Breast epithelium (tissue), 4 donors: ENCODE results near the gene WWTR1. TPM values are rescaled to one million over a fixed set of nuclear protein-coding genes. Genes with fewer than 3 reads are reported as not detected.
A peak's percentile ranks its signal among the peaks of the same experiment; 100 is the strongest.

Experiments
- DNase-seq, 2 donors: peaks; one replicate each; pipeline ENCODE4 v3.0.0-alpha.2; 2019; ENCODE audit warnings: low spot score in 2 of 2
- H3K27ac ChIP-seq, 2 donors: fragments of 200-600 bp; sonication (generic) in 1 of 2; one replicate each; pipeline ENCODE4 v1.5.1; 2016 to 2019; ENCODE audit warnings: mild to moderate bottlenecking in 1 of 2
- H3K27me3 ChIP-seq, 2 donors: fragments of 200-600 bp; sonication (generic) in 1 of 2; one replicate each; pipeline versions ENCODE4 v1.5.1 to v1.6.0; 2017 to 2019; ENCODE audit warnings: control low read depth in 1 of 2, mild to moderate bottlenecking in 1 of 2
- H3K36me3 ChIP-seq: fragments of 200-600 bp; one replicate; pipeline ENCODE4 v1.5.1; 2019
- H3K4me1 ChIP-seq, 2 donors: fragments of 200-600 bp; sonication (generic); one replicate each; pipeline ENCODE4 v1.5.1; 2016 to 2019; ENCODE audit warnings: control low read depth in 1 of 2
- H3K4me3 ChIP-seq, 3 donors: fragments of 200-600 bp; sonication (generic); 1 replicate in 2 of 3; 2 replicates in 1 of 3; pipeline ENCODE4 v1.5.1; 2016 to 2019; ENCODE audit warnings: mild to moderate bottlenecking in 3 of 3, moderate library complexity in 2 of 3
- H3K9me3 ChIP-seq, 2 donors: fragments of 200-600 bp; sonication (generic) in 1 of 2; one replicate each; pipeline ENCODE4 v1.5.1; 2016 to 2019; ENCODE audit warnings: control low read depth in 1 of 2
- POLR2A ChIP-seq: fragments of 450-650 bp; IDR thresholded peaks from one replicate; pipeline ENCODE4 v1.6.1; 2016; ENCODE audit warnings: antibody characterized with exemption, mild to moderate bottlenecking, moderate library complexity
- POLR2AphosphoS5 ChIP-seq, 3 donors: sonication (generic); formaldehyde crosslinking; IDR thresholded peaks; one replicate each; pipeline ENCODE4 v1.6.1; 2017; ENCODE audit warnings: antibody characterized with exemption in 3 of 3
- intact Hi-C: fragments of 100-400 bp; cut with DNase I; formaldehyde crosslinking; loops from one replicate; pipeline ENCODE4 v1.15.1; 2023; ENCODE audit warnings: low total_unique reads
- total RNA-seq, 3 donors: library from RNA; depleted of rRNA; stranded (reverse); fragments of >200 nt; gene quantifications; one replicate each; pipeline ENCODE4 v1.1.0, GENCODE V29; 2016
- TF ChIP-seq, protein P1 (sequence below), 3 donors: fragments of 450-650 bp; IDR thresholded peaks; one replicate each; pipeline ENCODE4 v1.5.1; 2016 to 2017; ENCODE audit warnings: antibody characterized with exemption in 3 of 3, mild to moderate bottlenecking in 3 of 3, moderate library complexity in 3 of 3

Gene WWTR1
- total RNA-seq, 3 donors from 2014 or later = 53.6 to 98.2 (median 91.4) TPM

DNA sequence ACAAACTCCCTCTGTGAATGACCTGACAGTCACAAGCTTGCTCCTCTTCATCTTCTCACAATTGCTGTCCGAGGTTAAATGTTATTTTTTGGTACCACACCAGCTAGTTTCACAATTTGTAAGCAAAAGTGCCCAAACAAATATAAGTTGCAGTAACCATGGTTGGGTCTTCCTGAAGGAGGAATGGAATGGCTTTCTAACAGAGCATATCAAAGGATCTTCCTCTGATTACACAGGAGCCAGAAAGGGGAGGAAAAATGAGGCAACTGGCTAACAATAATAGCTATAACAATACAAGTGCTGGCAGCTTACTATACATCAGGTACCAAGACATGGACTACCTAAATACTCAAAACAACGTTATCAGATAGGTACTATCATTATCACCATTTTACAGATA lies 90.4 kb downstream of the WWTR1 start:
- no peak for DNase-seq
- H3K4me1 ChIP-seq = peaks cover 0 to 6% of the 10 kb centered on the region in 2 donors
- H3K36me3 ChIP-seq = no peaks in the 10 kb centered on the region
- H3K27ac ChIP-seq = no peak overlapping the region
- intact Hi-C loops = no loop called here
- TF ChIP-seq, protein P1, sequence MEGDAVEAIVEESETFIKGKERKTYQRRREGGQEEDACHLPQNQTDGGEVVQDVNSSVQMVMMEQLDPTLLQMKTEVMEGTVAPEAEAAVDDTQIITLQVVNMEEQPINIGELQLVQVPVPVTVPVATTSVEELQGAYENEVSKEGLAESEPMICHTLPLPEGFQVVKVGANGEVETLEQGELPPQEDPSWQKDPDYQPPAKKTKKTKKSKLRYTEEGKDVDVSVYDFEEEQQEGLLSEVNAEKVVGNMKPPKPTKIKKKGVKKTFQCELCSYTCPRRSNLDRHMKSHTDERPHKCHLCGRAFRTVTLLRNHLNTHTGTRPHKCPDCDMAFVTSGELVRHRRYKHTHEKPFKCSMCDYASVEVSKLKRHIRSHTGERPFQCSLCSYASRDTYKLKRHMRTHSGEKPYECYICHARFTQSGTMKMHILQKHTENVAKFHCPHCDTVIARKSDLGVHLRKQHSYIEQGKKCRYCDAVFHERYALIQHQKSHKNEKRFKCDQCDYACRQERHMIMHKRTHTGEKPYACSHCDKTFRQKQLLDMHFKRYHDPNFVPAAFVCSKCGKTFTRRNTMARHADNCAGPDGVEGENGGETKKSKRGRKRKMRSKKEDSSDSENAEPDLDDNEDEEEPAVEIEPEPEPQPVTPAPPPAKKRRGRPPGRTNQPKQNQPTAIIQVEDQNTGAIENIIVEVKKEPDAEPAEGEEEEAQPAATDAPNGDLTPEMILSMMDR (IDR thresholded peaks at IDR 0.05) = no peak
- TF ChIP-seq POLR2AphosphoS5 (IDR thresholded peaks at IDR 0.05) = no peak
- TF ChIP-seq POLR2A = no peak
- no peaks in the 10 kb centered on the region for H3K9me3 ChIP-seq
- no peaks in the 10 kb centered on the region for H3K27me3 ChIP-seq
- no peak overlapping the region for H3K4me3 ChIP-seq

DNA sequence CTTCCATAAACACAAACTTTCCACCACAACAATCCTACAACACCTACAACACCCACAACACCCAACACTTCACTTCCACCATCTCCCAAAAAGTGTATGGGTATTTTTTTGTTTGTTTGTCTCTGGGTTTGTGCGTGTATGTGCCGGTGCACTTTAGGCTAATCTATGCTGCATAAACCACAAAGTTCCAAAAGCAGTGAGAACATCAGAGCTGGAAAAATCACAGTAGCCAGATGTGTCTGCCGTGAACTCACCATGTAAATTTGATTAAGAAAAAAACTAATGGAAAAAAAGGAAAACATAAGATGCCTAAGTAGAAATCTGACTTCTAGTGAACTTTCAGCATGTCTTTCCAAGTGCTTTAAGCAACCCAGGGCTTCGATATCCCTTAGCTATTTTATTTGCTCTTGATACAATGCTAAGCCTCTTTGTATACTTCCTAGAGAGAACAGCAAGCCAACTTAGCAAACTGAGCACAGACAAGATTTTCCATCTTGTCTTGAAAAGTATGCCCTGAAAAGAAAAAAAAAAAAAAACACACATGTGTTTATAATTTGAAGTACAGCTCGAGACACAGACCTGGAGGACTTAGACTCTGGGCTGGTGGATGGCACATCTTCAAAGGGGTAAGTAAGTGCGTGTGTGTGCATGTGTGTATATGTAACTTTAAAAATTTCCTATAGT lies 91.4 kb downstream of the WWTR1 start:
- intact Hi-C loops = no loop called here
- TF ChIP-seq, protein P1 (IDR thresholded peaks at IDR 0.05) = no peak
- no peak for TF ChIP-seq POLR2A
- TF ChIP-seq POLR2AphosphoS5 (IDR thresholded peaks at IDR 0.05) = no peak
- DNase-seq = no peak
- Histone ChIP-seq H3K27me3 (no peaks in the 10 kb centered on the region), H3K27ac (peak overlapping the region in 1 of 2 donors; percentile 29), H3K4me3 (no peak overlapping the region), H3K36me3 (no peaks in the 10 kb centered on the region), H3K9me3 (no peaks in the 10 kb centered on the region), H3K4me1 (no peaks in the 10 kb centered on the region)

DNA sequence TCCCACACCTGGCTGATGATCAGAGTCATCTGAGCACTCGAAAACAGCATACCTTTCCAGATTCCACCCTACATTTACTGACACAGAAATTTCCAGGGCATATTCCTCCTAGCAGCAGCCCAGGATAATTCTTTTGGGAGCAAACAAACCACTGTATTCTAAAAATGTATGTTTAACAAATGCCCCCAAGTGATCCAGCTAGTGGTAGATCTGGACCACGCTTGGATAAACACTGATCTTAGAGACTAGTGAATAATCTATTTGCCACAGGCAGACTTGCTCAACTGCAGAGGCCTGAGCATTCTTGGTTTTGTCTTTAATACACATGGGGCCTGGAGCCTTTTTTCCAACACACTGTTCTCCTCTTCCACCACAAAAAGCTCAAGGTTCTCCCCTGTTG lies 93.7 kb downstream of the WWTR1 start:
- intact Hi-C loops = no loop called here
- peak overlapping the region in 1 of 2 donors; percentile 17 for H3K27ac ChIP-seq

DNA sequence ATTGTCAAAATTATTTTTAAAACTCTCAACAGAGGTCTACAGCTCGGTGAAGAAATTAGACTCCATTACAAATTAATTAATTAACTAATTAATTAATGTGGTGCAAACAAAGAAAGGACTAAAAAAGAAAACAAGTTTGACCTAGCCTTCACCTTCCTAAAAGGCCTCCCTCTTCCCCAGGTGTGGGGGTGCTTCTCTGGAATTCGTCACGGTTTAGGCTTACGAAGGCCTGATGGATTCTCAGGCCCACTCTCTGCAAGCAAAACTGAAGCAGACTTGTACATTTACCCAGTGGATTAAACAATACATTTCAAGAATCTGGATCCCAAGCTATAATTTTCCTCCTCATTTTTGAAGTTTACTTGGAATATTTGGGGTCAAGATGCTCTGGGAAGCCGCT lies 94.7 kb downstream of the WWTR1 start:
- no peak overlapping the region for H3K4me3 ChIP-seq
- intact Hi-C loops = no loop called here
- H3K4me1 ChIP-seq = no peaks in the 10 kb centered on the region
- no peaks in the 10 kb centered on the region for H3K27me3 ChIP-seq
- H3K36me3 ChIP-seq = no peaks in the 10 kb centered on the region
- H3K9me3 ChIP-seq = no peaks in the 10 kb centered on the region
- no peak for DNase-seq
- TF ChIP-seq POLR2AphosphoS5 (IDR thresholded peaks at IDR 0.05) = no peak
- TF ChIP-seq, protein P1 (IDR thresholded peaks at IDR 0.05) = no peak
- TF ChIP-seq POLR2A = no peak
- peak overlapping the region in 1 of 2 donors; percentile 29 for H3K27ac ChIP-seq

More for the DNA sequence above, 93.7 kb downstream of the WWTR1 start:
- DNase-seq = no peak
- no peaks in the 10 kb centered on the region for H3K9me3 ChIP-seq
- H3K4me1 ChIP-seq = no peaks in the 10 kb centered on the region
- H3K36me3 ChIP-seq = no peaks in the 10 kb centered on the region
- no peaks in the 10 kb centered on the region for H3K27me3 ChIP-seq
- no peak overlapping the region for H3K4me3 ChIP-seq
- TF ChIP-seq POLR2AphosphoS5 (IDR thresholded peaks at IDR 0.05) (no peak), POLR2A (no peak)
- TF ChIP-seq, protein P1 (IDR thresholded peaks at IDR 0.05) = no peak

DNA sequence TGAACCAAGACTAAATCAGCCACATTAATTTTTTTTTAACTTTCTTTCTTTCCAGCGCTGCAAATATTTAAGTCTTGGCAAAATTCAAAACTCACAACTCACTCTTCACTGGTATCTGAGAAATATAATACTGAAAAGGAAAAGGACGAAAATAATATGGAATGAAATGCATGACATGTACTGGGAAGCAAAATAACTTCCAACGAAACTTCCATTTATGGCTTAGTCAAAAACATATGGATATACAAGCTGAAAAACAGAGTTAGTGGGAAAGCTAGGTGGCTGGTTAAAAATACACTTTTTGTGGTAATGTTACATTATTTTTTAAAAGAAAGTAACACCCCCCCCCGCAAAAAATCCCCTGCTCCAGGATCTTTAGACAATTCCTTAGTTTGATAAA lies 97.2 kb downstream of the WWTR1 start:
- Histone ChIP-seq H3K27ac (no peak overlapping the region), H3K27me3 (no peaks in the 10 kb centered on the region), H3K36me3 (no peaks in the 10 kb centered on the region), H3K9me3 (no peaks in the 10 kb centered on the region), H3K4me3 (no peak overlapping the region), H3K4me1 (peaks cover 0 to 6% of the 10 kb centered on the region in 2 donors)
- TF ChIP-seq POLR2A = no peak
- TF ChIP-seq, protein P1 (IDR thresholded peaks at IDR 0.05) = no peak
- no peak for TF ChIP-seq POLR2AphosphoS5 (IDR thresholded peaks at IDR 0.05)
- intact Hi-C loops = no loop called here
- DNase-seq = no peak
